KBM-7 (cell line): Measurements from ENCODE around the gene RGS14.
"Not testable (repeated sequence)": the region's sequence is repeated elsewhere in the genome, so short reads cannot be mapped to it uniquely, and the experiment has no call there.

Experiments used
- DNase-seq: peaks from one replicate; pipeline ENCODE4 v3.0.0-alpha.2; 2015
- in situ Hi-C: fragments of 300-500 bp; cut with MboI; formaldehyde crosslinking; loops from 2 replicates; pipeline ENCODE4 v1.14.3; 2020; ENCODE audit warnings: low sequenced_read_pairs, low pct_unique_long_range_greater_than_20kb, mixed read lengths

RGS14 gene

GRCh38 chr5:177412603-177413233 is 55.0 kb downstream of the RGS14 start:
- no peak for DNase-seq
- in situ Hi-C loops: no loop called here

- in situ Hi-C loops: no loop called here
- no peak for DNase-seq
Measured at GRCh38 chr5:177414481-177414880, 56.8 kb downstream of the RGS14 start.

- in situ Hi-C loops, DNase-seq: not testable (repeated sequence)
Measured at GRCh38 chr5:177417081-177417480, 59.4 kb downstream of the RGS14 start.

- in situ Hi-C loops: no loop called here
- no peak for DNase-seq
Measured at GRCh38 chr5:177419046-177419445, 61.3 kb downstream of the RGS14 start.

- DNase-seq, in situ Hi-C loops: not testable (repeated sequence)
Measured at GRCh38 chr5:177420472-177420871, 62.7 kb downstream of the RGS14 start.

- in situ Hi-C loops: no loop called here
- DNase-seq: no peak
Measured at GRCh38 chr5:177421062-177421798, 63.5 kb downstream of the RGS14 start.
